GM18499 (cell line): Measurements from ENCODE around the gene PDE3A.
"Not testable (repeated sequence)": the region's sequence is repeated elsewhere in the genome, so short reads cannot be mapped to it uniquely, and the experiment has no call there.

ENCODE experiments used
- ATAC-seq: cut with Tn5 transposase; IDR thresholded peaks from one replicate; pipeline ENCODE4 v1.9.1; 2021; ENCODE audit warnings: moderate number of reproducible peaks; ENCODE audit not compliant: insufficient read depth, unreplicated experiment

Gene PDE3A

DNA sequence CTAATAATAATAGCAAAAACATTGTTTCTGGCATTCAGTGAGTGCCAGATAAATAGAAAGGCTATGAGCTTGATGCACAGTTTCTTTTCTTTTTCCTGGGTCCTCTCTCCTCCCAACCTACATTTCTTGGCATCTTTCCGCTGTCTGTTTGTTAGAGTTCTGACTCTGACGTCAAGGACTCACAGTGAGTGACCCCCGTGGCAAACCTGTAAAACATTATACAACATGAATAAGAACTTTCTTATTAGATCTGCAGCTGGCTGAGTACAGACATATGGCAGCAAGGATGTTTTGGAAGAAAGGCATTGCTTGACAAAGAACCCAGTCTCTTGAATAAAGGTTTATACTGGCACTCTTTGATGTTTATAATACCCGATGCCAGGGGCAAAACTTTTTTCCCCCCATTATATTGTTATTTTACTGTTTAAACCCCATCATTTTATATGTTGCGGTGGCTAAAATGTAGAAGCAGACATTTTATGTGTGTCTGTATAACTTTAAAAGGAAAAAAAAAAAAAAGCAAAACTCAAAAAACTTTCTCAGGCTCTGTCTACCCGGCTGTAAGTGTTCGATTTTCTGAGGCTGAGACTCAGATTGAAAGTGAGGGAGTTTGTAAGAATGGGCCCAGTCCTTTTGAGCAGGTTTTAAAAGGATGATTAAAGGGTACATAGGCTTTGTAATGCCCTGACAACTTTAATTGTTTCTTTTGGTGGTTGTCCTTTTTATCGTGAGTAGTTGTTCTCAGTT, 159.3 kb downstream of the PDE3A start:
- no peak for ATAC-seq

DNA sequence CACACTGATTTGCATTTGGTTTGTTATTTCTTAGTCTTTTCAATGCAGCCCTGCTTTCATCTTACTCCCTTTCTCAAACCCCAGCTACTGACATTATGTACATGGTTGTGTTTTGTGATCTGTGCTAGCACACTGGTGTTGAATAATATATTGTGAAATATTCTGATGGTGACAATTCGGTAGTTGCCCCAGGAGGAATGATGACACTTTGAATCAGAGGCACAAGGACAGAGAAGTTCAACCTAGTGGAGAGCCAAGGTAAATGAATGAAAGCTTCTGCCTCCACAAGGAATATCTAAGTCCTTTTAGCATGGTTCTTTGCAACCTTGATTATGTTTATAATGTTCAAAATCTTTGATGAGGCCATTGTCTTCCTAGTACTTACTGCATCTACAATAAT, 159.9 kb downstream of the PDE3A start:
- ATAC-seq, result no peak

DNA sequence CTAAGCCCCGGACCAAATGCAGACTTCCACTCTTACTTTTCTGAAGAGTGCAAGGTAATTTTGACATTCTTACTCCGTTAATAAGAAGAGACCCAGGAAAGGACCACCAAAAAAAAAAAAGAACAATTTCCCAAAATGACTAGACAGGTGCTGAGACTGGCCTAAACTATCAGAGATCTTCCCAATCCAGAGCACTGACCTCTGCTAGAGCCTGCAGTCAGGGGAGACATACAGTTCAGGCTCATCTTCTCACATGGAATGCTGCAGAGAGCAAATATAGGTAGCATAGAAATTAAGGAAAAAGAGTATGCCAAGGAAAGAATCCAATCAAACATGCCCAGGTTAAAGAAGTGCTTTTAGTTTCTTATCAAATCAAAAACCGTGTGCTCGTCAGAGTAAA, 177.9 kb downstream of the PDE3A start:
- ATAC-seq, result no peak

DNA sequence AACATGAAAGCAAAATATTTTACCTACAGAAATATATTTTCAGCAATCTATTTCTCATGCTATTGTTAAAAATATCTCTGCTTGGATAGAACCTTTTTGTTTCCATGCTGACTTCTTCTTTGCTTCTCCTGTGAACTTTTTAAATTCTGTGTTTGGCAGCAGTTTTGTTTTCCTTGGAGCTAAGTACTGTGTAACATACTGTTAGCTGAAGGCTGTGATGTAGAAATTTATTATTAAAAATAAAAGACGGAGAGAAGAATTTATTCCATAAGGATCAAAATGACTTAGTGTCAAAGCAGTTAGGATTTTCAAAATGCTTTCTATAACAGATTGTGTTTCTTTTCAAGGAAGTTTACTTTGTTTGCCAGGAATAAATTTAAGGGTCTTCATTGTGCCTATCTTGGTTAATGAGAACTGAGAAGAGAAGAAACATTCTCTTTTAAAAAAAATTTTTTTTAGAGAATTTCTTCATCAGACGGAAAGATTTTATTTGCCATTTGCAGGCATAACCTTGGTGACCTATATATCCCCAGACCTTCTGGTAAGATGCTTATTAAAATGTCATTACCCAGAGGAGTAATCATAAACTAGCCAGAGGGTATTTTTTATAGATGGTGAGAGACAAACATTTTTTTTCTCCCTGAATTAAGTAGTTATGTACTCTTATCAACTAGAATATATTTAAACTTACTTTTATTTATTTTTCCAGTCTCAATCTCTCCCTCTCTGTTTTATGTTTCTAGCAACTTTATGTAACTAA, 179.7 kb downstream of the PDE3A start:
- no peak for ATAC-seq

DNA sequence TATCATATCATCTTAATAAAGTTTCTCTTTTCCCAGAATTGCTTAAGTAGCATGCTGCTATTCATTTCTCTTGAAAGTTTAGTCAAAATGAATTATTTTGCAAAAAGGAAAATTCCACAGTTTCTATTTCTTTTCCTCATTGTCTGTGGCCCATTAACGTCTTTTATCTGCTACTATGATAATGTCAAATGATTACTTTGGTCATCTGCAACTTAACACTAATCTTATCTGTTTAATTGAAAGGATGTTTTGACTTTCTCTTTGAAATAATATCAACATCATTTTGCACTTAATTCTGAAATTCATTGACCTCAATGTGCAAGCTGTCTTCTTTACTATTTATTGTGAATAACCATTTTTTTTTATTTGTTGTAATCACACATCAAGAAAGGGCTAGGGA, 180.3 kb downstream of the PDE3A start:
- no peak for ATAC-seq

DNA sequence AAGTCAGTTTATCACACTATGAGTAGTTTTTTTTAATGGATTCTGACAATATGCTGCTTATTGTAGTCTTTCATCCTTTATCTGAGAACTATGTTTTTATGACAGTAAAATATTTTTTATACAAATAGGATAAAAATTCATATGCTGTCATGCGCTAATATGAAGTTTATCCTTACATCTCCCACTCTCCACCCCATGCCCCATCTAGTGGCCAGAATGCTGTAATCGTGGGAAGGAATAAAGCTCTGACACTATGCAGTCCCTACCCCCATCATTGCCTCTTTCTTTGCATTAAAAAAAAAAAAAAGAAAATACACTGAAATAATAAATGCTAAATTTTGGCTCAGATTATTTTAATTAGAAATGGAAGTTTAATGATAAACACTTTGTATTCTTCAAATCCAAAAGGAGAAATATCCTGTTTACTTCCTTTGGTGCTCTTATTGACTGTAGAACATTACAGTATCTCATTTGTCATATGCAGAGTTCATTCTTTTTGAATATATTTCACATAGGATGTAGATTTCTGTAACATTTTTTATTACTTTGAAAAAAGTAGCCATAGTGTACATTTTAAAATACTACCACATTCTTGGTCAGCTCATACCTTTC, 180.9 kb downstream of the PDE3A start:
- ATAC-seq, result no peak

DNA sequence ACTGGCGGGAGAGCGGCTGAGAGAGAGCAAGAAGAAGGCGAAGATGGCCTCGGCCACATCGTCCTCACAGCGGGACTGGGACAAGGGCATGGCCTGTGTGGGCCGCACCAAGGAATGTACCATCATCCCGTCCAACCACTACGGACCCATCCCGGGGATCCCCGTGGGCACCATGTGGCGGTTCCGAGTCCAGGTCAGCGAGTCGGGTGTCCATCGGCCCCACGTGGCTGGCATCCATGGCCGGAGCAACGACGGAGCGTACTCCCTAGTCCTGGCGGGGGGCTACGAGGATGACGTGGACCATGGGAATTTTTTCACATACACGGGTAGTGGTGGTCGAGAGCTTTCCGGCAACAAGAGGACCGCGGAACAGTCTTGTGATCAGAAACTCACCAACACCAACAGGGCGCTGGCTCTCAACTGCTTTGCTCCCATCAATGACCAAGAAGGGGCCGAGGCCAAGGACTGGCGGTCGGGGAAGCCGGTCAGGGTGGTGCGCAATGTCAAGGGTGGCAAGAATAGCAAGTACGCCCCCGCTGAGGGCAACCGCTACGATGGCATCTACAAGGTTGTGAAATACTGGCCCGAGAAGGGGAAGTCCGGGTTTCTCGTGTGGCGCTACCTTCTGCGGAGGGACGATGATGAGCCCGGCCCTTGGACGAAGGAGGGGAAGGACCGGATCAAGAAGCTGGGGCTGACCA, 183.6 kb downstream of the PDE3A start:
- not testable (repeated sequence) for ATAC-seq

DNA sequence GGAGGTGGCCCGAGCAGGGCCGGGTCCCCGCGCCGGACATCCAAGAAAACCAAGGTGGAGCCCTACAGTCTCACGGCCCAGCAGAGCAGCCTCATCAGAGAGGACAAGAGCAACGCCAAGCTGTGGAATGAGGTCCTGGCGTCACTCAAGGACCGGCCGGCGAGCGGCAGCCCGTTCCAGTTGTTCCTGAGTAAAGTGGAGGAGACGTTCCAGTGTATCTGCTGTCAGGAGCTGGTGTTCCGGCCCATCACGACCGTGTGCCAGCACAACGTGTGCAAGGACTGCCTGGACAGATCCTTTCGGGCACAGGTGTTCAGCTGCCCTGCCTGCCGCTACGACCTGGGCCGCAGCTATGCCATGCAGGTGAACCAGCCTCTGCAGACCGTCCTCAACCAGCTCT, 184.2 kb downstream of the PDE3A start:
- not testable (repeated sequence) for ATAC-seq

DNA sequence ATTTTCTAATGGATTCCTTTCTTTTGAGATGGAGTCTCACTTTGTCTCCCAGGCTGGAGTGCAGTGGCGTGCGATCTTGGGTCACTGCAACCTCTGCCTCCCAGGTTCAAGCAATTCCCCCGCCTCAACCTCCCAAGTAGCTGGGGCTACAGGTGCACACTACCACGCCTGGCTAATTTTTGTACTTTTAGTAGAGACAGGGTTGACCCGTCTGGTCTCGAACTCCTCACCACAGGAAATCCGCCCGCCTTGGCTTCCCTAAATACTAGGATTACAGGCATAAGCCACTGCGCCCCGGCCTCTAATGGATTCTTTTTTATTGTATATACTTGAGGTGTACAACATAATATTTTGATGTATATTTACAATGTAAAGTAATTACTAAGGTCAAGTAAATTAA, 186.7 kb downstream of the PDE3A start:
- ATAC-seq, result no peak

DNA sequence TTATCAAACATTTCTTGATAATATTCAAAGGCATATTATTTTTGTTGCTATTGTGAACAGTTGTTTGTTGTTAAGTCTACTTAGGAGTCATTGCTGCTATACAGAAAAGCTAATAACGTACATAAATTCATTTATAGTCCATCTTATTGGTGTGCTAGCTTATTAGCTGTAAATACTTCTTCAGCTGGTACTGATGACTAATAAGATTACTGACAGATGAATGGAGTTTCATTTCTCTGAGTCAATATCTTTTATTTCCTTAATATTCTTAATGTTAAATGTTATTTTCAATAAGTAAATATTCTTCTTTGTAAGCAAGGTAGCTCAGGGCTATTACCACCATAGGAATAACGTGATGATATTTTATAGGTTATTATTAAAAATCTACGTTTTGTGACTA, 187.4 kb downstream of the PDE3A start:
- no peak for ATAC-seq

DNA sequence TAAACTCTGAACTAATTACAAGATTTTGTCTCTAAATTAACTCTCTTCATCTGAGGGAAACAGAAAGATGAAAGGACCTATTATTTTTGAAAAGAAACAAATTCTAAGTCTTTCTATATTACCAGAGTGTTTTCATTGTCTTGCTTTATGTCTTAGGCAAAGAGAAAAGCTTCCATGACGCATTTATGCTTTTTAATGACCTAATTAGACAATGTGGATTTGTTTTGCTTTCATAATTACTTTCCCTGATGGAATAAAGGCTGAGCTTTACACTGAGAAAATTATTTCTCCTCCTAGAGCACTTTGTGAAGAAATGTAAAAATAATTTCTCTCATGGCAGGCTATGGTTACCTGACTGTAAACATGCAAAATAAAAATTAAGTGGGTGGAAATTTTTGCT, 188.8 kb downstream of the PDE3A start:
- no peak for ATAC-seq

DNA sequence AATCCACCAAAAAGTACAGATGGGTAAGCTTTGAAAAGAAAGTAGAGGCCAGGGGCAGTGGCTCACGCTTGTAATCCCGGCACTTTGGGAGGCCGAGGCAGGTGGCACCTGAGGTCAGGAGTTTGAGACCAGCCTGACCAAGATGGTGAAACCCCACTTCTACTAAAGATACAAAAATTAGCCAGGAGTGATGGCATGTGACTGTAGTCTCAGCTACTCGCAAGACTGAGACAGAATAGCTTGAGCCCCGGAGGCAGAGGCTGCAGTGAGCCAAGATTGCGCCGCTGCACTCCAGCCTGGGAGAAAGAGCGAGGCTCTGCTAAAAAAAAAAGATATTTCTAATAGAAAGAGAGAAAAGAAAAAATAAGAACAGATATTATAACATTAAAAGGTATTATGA, 192.6 kb downstream of the PDE3A start:
- ATAC-seq, result no peak

DNA sequence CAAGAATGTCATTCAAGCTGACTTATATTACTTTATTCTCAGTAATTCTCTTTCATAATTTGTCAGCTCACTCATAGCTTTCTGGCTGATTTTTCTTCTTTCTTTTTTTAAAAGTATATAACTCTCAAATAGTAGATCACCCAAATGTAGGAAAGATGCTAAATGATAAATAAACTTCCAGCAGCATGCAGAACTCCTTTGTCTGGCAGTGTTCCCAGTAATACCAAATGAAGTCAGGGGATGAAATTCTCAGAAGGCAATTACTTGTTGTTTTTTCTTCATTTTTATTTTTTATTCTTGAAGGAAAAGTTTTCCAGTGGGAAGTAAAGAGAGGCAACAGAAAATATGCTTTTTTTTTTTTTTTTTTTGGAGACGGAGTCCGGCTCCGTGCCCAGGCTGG, 193.5 kb downstream of the PDE3A start:
- ATAC-seq, result no peak

DNA sequence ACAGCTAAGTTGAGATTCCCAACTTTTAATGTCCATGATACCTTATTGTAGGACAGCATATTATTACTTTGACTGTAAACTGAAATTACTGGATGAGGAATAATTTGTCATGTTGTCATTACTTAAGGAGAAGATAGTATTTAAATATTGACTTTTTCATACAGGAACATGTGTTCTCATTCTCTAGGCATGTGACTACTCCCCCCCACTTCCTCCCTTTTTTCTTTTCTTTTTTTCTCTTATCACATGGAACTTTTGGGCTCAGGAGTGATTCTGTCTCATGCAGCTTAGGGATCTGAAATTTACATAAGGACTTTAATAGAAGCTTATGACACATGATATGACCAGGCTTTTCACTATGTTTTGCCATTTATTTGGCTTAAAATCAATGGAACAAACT, 199.1 kb downstream of the PDE3A start:
- no peak for ATAC-seq

DNA sequence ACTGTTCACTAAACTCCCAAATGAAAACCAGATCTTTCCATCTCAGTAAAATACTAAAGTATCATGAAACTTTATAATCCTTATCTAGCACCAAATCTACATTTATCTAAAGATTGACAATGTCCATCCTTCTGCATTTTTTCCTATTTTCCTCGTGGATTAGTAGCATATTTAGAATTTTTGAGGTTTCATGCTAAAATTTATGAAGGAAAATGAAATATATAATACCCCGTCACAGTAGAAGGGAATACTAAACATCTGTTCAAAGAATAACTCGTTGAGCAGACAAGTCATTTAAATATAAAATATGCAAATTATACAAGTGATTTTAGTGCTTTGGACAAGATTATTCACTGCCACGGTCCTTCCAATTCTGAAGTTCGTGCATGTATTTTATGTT, 204.1 kb downstream of the PDE3A start:
- ATAC-seq, result no peak

DNA sequence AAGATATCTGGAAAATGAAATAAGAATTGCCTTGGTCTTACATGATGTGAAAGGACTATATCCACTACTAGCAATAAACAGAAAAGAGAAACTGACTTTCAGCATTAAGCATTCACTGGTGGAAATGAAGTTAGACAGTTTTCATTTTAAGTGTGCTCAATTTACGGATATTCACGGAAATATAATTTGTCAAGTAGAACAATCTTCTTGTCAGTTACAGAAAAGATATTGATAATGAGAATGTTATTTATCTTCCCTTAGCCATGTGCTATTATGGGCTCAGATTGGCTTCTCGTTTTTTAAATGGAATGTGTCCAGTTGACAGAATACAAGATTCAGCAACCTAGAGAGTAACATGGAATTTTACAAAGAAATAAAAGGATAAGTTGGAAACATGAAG, 208.2 kb downstream of the PDE3A start:
- ATAC-seq, result no peak

DNA sequence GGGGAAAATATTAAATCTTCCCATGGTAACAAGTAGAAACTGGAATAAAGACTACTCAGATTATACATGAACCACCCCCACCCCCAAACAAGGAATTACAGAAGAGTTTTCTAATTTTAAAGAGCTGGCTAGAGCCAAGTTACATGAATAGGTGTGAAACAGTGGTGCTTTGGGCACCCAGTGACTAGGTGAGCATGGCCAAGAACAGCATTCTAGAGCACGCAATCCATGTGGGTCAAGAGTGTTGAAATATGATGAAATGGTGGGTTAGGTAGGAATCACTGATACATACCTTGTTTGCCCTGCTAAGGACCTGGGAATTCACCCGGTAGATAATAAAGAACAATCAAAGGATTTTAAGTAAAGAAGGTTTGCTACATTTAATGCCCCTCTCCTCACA, 208.7 kb downstream of the PDE3A start:
- no peak for ATAC-seq

DNA sequence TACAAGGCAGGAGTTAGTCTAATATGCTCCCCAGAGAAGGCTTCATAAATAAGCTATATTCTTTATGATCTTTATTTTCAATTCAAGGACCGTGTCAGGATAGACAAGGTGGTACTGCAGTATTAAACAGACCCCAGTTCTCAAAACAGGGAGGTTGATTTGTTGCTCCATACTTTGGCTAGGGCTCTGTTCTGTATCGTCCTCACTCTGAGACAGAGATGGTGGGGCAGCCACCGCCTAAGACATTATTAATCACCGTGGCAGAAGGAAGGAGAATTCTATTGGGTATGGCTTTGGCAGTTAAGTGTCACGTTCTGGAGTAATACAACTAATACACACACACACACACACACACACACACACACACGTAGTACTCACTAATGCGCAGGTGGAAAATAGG, 209.8 kb downstream of the PDE3A start:
- ATAC-seq, result no peak

DNA sequence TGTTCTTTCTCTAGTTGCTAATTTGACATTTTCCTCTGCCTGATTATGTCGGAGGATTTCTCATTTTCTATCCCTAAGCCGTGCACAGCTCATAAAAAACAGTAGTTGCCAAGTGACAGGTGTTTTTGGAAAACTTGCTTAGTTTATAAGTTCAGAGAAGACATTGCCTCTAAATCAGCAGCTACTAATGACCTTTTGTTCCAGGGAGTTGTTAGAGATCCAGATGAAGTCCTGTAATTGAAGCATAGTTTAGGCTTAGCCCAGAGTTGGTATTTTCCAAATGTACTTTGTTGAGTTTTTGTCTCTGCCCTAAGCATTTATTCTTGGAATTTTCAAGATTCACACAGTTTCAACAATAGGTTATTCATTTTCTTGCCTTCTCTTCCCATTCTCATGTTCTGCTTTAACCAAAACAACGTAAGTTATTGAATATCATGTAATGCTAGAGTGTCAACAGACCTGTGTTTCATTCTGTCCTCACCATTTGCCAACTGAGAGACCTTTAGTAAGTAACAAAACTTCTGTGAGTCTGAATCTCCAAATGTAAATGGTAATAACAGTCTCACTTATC, 216.8 kb downstream of the PDE3A start:
- ATAC-seq, result no peak

DNA sequence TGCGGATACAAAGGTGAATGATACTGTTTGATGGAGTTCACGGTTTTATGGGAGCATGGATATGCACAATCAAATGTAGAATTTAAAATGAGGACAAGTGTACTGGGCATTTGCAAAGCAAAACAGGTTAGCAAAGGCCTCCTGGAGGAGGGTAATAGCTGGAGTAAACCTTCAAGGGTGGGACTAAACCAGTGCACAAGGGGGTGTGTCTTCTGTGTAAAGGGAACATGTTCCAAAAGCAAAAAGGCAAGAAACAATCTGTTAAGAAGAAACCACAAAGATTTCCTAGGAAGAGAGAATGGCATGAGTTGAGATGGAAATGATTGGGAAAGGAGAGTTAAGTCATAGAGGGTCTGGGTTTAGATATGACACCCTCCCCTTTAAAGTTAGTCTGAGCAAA, 217.6 kb downstream of the PDE3A start:
- ATAC-seq, result no peak

DNA sequence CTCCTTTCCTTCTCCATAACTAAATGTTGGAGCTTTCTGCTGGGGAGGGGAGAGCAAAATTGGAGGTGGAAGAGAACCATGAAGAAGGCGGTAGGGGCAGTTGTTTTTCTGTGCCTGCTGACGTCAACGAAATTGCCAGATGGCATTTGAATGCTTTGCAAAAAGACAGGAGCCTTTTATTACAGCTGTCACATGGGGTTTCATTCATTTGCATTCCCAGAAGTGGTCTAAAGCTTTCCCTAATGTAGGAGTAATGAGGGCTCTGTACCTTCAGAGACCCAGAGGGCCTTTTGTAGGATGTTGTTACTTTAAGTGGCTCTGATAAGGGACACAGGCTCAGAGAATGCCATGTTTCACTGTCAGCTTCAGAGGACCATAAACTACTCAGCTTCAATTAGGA, 219.7 kb downstream of the PDE3A start:
- no peak for ATAC-seq
